ENCODE measurements around the gene MICAL2. TPM values are rescaled to one million over a fixed set of nuclear protein-coding genes. Genes with fewer than 3 reads are reported as not detected.

Gene MICAL2
- total RNA-seq, 1 experiment from 2014 or later, result 37.4 TPM

DNA sequence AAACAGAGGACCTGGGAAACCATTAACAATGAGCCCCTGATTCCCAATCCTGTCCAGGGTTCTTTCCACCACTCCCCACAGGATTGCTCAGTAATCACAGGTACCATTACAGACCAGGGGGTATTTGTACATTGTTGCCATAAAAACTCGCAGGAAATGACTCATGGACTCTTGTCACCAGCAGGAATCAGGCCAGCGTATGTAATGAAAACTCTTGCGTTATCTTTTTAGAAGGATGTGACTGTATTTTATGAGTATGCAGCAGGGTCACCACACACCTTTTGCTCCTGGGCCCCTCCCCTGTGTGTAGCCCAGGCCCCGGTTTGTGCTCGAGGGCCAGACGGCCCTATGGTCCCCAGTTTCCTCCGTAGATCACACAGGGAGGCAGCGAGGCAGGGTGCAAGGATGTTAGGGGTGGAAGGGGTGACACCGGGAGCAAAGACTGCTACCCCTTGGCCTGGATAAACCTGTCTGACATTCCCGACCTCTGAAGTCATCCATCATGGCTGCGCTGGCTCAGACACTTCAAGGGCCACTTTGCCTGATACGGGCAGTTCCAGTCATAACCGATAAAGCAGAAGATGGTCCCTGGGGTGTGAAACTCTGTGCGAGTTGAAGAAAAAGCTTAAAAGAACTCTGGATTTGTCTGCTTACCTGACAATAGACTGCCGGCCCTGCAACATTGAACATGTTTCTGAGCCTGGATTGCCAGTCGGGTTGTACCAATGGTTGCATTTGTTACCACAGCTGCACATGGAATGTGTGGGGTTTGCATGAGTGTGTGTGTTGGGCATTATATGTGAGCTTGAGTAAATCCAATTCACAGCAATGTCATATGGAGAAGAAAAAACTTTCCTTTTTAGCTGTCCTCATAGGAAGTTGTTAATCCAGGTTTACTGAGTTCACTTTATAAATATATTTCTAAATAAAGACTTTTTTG is 56.9 kb downstream of the MICAL2 start:
- H2AFZ ChIP-seq (ENCODE audit: low read depth, low read length, poor library complexity, severe bottlenecking), result no peak overlapping the region
- ChIA-PET CTCF (no interaction called here), POLR2A (interaction anchor here (1.0 to 2.6 kb wide), 5 partner anchors 9 to 80 kb away, joined by 3 to 13 read pairs (median 8); no protein-coding TSS in a partner anchor), RAD21 (ENCODE audit: low non-redundant PET in 1 of 2, low total read pairs in 2 of 2, uncharacterized antibody in 2 of 2, unreplicated experiment in 2 of 2) (no interaction called here)
- H3K4me2 ChIP-seq (ENCODE audit: low read length), result peak overlapping the region; percentile 77
- H3K9ac ChIP-seq (ENCODE audit: low read length), result peak overlapping the region; percentile 67
- DNase-seq (ENCODE audit: low read depth, low spot score) (peak; percentile 95), ATAC-seq (peak; percentile 64)
- peak overlapping the region in 1 of 2 experiments; percentile 47; a peak in 2 of 4 replicates for H3K4me3 ChIP-seq (replicated peaks in 1 of 2; ENCODE audit: low read depth in 1 of 2, low read length in 2 of 2)
- H3K9me2 ChIP-seq (ENCODE audit: insufficient read depth), result no peaks in the 10 kb centered on the region
- H3K9me3 ChIP-seq (ENCODE audit: control insufficient read depth in 1 of 2, insufficient read depth in 1 of 2, low read depth in 1 of 2, low read length in 2 of 2), result no peaks in the 10 kb centered on the region
- H4K20me1 ChIP-seq (ENCODE audit: insufficient read depth), result no peaks in the 10 kb centered on the region
- peaks cover 69 to 99% of the 10 kb centered on the region in 2 experiments for H3K4me1 ChIP-seq (ENCODE audit: control insufficient read depth in 1 of 2, insufficient read depth in 2 of 2, low read length in 2 of 2)
- no peaks in the 10 kb centered on the region for H3K27me3 ChIP-seq (ENCODE audit: insufficient read depth, low read length)
- TSS peak; percentile 89 for BruUV-seq (replicated peaks)
- H3K36me3 ChIP-seq (ENCODE audit: control insufficient read depth in 1 of 2, insufficient read depth in 2 of 2, low read length in 2 of 2), result no peaks in the 10 kb centered on the region; a peak in 1 of 4 replicates
- H3K27ac ChIP-seq (ENCODE audit: low read depth, low read length), result peak overlapping the region; percentile 87
- H3K79me2 ChIP-seq (ENCODE audit: insufficient read depth, low read length), result no peaks in the 10 kb centered on the region
- intact Hi-C loops (cut with micrococcal nuclease), result no loop called here
- TF ChIP-seq ZNF274 (IDR thresholded peaks at IDR 0.05; ENCODE audit: low read depth, low read length), result no peak
- peak; percentile 85 for TF ChIP-seq YY1 (IDR thresholded peaks at IDR 0.05; ENCODE audit: extremely low read depth, insufficient replicate concordance, low read depth, low read length)
- TF ChIP-seq EGR1 (IDR thresholded peaks at IDR 0.05; ENCODE audit: low read depth), result no peak
- no peak for TF ChIP-seq ELF1 (IDR thresholded peaks at IDR 0.05; ENCODE audit: borderline replicate concordance, low read depth)
- TF ChIP-seq, protein P1, sequence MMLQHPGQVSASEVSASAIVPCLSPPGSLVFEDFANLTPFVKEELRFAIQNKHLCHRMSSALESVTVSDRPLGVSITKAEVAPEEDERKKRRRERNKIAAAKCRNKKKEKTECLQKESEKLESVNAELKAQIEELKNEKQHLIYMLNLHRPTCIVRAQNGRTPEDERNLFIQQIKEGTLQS (IDR thresholded peaks at IDR 0.05), result peak; percentile 75; the same call in 1 of the 2 replicates
- TF ChIP-seq JUND (IDR thresholded peaks at IDR 0.05), result peak; percentile 98
- peak; percentile 48 for TF ChIP-seq RAD21 (IDR thresholded peaks at IDR 0.05; ENCODE audit: low read depth)
- TF ChIP-seq EZH2 (IDR thresholded peaks at IDR 0.05), result no peak
- TF ChIP-seq FOSL1 (IDR thresholded peaks at IDR 0.05; ENCODE audit: low read depth), result peak; percentile 98
- TF ChIP-seq, protein P2, sequence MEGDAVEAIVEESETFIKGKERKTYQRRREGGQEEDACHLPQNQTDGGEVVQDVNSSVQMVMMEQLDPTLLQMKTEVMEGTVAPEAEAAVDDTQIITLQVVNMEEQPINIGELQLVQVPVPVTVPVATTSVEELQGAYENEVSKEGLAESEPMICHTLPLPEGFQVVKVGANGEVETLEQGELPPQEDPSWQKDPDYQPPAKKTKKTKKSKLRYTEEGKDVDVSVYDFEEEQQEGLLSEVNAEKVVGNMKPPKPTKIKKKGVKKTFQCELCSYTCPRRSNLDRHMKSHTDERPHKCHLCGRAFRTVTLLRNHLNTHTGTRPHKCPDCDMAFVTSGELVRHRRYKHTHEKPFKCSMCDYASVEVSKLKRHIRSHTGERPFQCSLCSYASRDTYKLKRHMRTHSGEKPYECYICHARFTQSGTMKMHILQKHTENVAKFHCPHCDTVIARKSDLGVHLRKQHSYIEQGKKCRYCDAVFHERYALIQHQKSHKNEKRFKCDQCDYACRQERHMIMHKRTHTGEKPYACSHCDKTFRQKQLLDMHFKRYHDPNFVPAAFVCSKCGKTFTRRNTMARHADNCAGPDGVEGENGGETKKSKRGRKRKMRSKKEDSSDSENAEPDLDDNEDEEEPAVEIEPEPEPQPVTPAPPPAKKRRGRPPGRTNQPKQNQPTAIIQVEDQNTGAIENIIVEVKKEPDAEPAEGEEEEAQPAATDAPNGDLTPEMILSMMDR (IDR thresholded peaks at IDR 0.05 in 2 of 3, conservative IDR thresholded peaks at IDR 0.05 in 1 of 3; ENCODE audit: borderline replicate concordance in 1 of 3, insufficient read depth in 1 of 3, low read depth in 2 of 3, low read length in 2 of 3), result no peak
- TF ChIP-seq SIN3A (IDR thresholded peaks at IDR 0.05; ENCODE audit: low read depth), result peak; percentile 80
- TF ChIP-seq SRF (IDR thresholded peaks at IDR 0.05; ENCODE audit: low read depth), result peak; percentile 80
- peak; percentile 36; the same call in 1 of the 2 replicates for TF ChIP-seq ZFX (IDR thresholded peaks at IDR 0.05)
- peak; percentile 58 for TF ChIP-seq TCF7L2 (IDR thresholded peaks at IDR 0.05; ENCODE audit: borderline replicate concordance, extremely low read depth, insufficient read depth, insufficient read length)
- TF ChIP-seq POLR2A (IDR thresholded peaks at IDR 0.05; ENCODE audit: borderline replicate concordance, extremely low read depth, insufficient read depth, insufficient read length), result no peak
- TF ChIP-seq, protein P3, sequence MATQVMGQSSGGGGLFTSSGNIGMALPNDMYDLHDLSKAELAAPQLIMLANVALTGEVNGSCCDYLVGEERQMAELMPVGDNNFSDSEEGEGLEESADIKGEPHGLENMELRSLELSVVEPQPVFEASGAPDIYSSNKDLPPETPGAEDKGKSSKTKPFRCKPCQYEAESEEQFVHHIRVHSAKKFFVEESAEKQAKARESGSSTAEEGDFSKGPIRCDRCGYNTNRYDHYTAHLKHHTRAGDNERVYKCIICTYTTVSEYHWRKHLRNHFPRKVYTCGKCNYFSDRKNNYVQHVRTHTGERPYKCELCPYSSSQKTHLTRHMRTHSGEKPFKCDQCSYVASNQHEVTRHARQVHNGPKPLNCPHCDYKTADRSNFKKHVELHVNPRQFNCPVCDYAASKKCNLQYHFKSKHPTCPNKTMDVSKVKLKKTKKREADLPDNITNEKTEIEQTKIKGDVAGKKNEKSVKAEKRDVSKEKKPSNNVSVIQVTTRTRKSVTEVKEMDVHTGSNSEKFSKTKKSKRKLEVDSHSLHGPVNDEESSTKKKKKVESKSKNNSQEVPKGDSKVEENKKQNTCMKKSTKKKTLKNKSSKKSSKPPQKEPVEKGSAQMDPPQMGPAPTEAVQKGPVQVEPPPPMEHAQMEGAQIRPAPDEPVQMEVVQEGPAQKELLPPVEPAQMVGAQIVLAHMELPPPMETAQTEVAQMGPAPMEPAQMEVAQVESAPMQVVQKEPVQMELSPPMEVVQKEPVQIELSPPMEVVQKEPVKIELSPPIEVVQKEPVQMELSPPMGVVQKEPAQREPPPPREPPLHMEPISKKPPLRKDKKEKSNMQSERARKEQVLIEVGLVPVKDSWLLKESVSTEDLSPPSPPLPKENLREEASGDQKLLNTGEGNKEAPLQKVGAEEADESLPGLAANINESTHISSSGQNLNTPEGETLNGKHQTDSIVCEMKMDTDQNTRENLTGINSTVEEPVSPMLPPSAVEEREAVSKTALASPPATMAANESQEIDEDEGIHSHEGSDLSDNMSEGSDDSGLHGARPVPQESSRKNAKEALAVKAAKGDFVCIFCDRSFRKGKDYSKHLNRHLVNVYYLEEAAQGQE (IDR thresholded peaks at IDR 0.05; ENCODE audit: low read depth), result no peak
- TF ChIP-seq POLR2AphosphoS5 (IDR thresholded peaks at IDR 0.05; ENCODE audit: low read depth, low read length), result peak; percentile 71; the same call in 1 of the 2 replicates
- TF ChIP-seq, protein P4, sequence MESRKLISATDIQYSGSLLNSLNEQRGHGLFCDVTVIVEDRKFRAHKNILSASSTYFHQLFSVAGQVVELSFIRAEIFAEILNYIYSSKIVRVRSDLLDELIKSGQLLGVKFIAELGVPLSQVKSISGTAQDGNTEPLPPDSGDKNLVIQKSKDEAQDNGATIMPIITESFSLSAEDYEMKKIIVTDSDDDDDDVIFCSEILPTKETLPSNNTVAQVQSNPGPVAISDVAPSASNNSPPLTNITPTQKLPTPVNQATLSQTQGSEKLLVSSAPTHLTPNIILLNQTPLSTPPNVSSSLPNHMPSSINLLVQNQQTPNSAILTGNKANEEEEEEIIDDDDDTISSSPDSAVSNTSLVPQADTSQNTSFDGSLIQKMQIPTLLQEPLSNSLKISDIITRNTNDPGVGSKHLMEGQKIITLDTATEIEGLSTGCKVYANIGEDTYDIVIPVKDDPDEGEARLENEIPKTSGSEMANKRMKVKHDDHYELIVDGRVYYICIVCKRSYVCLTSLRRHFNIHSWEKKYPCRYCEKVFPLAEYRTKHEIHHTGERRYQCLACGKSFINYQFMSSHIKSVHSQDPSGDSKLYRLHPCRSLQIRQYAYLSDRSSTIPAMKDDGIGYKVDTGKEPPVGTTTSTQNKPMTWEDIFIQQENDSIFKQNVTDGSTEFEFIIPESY (IDR thresholded peaks at IDR 0.05; ENCODE audit: extremely low read depth, insufficient replicate concordance, low read length), result peak; percentile 16

Measured in HCT116 (cell line).